ENCODE results near the gene PTCD2. TPM values are rescaled to one million over a fixed set of nuclear protein-coding genes. Genes with fewer than 3 reads are reported as not detected.

PTCD2 gene
- total RNA-seq, 1 experiment from 2014 or later: 11.6 TPM

DNA sequence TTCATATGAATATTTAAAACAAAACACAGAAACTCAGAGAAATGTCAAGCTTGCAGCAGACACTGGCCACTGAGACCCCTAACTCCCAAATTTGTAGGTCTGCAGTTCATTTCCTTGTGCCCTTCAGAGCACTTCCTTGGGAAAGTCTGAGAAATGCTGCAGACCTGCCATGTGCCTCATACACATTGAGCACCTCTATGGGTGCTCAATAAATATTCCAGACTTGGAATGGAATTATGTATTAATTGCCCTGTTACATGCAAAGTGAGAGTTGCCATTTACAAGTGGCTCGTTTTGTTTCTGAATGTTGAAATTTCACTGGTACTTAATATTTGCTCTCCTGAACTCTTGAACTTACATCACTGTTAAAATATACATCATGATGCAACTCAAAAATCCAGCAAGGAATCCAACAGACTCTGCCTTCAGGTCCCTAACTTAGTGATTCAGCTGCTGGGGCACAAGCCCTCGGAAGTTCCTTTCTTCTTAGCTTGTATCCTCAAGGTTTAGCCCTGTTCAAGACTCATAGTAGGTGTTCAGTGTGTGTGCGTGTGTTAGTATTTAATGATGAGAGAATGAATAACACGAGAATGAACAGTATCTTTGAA is 90.6 kb downstream of the PTCD2 start:
- Mint-ChIP-seq H3K4me1 (ENCODE audit: low read depth, unreplicated experiment) (no peaks in the 10 kb centered on the region), H3K27ac (ENCODE audit: unreplicated experiment) (no peak overlapping the region), H3K27me3 (ENCODE audit: insufficient read depth, unreplicated experiment) (no peaks in the 10 kb centered on the region), H3K9me3 (ENCODE audit: unreplicated experiment) (no peaks in the 10 kb centered on the region), H3K36me3 (ENCODE audit: insufficient read depth, unreplicated experiment) (no peaks in the 10 kb centered on the region), H3K4me3 (ENCODE audit: unreplicated experiment) (no peak overlapping the region)
- Histone ChIP-seq H3K9me3 (no peaks in the 10 kb centered on the region), H3K4me3 (ENCODE audit: low read depth, low read length) (no peak overlapping the region), H3K36me3 (ENCODE audit: control insufficient read depth, insufficient read depth, low read length) (no peaks in the 10 kb centered on the region), H3K4me1 (peaks cover 5% of the 10 kb centered on the region; the same call in 1 of the 2 replicates), H3K27me3 (replicated peaks; ENCODE audit: control insufficient read depth, insufficient read depth, low read length) (no peaks in the 10 kb centered on the region; the same call in 1 of the 2 replicates)
- BruUV-seq (replicated peaks): no TSS peak
- intact Hi-C loops (cut with micrococcal nuclease; ENCODE audit: unreplicated experiment): no loop called here
- DNase-seq: no peak
- CTCF ChIA-PET: no interaction called here
- TF ChIP-seq, protein P1, sequence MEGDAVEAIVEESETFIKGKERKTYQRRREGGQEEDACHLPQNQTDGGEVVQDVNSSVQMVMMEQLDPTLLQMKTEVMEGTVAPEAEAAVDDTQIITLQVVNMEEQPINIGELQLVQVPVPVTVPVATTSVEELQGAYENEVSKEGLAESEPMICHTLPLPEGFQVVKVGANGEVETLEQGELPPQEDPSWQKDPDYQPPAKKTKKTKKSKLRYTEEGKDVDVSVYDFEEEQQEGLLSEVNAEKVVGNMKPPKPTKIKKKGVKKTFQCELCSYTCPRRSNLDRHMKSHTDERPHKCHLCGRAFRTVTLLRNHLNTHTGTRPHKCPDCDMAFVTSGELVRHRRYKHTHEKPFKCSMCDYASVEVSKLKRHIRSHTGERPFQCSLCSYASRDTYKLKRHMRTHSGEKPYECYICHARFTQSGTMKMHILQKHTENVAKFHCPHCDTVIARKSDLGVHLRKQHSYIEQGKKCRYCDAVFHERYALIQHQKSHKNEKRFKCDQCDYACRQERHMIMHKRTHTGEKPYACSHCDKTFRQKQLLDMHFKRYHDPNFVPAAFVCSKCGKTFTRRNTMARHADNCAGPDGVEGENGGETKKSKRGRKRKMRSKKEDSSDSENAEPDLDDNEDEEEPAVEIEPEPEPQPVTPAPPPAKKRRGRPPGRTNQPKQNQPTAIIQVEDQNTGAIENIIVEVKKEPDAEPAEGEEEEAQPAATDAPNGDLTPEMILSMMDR (IDR thresholded peaks at IDR 0.05; ENCODE audit: insufficient read depth in 1 of 2, low read depth in 1 of 2, low read length in 1 of 2, severe bottlenecking in 1 of 2, unreplicated experiment in 1 of 2): no peak
- POLR2A ChIA-PET: no interaction called here

DNA sequence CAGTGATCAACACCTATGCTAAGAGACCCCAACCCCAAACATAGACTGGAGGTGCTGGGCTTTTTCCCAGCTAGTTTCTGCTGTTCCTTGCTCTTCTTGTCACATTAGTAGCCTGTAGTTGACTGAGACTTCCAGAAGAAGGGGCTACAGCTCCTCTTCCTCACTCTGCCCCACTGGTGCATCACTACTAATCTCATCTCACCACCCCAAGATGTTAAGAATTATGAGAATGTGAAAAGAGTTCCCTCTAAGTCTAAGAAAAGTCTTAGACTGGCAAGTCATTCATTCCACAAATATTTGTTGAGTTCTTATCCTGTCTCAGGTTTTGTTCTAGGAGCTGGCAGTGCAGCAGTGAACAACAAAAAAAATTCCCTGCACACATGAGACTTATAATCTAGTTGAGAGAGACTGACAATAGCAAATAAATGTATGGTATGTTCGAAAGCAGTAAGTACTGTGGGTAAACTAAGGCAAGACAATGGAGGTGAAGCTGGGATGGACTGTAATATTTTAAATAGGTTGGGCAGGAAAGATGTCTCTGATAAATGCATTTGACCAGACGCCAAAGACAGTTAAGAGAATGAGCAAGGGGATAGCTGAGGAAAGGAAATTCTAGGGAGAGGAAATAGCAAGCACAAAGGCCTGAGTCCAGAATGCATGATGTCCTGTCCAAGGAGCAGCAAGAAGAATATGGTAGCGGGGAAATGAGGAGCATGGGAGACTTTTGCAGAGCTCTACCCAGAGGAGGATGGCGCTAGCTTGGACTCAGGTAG is 92.3 kb downstream of the PTCD2 start:
- Histone ChIP-seq H3K4me3 (ENCODE audit: low read depth, low read length) (no peak overlapping the region), H3K36me3 (ENCODE audit: control insufficient read depth, insufficient read depth, low read length) (no peaks in the 10 kb centered on the region), H3K27me3 (replicated peaks; ENCODE audit: control insufficient read depth, insufficient read depth, low read length) (no peaks in the 10 kb centered on the region; the same call in 1 of the 2 replicates), H3K9me3 (no peaks in the 10 kb centered on the region), H3K4me1 (peaks cover 5% of the 10 kb centered on the region; the same call in 1 of the 2 replicates)
- ChIA-PET CTCF (interaction anchor here (1.6 kb wide), 1 partner anchor 112 kb away, joined by 4 read pairs; no protein-coding TSS in a partner anchor), POLR2A (no interaction called here)
- Mint-ChIP-seq H3K36me3 (ENCODE audit: insufficient read depth, unreplicated experiment) (no peaks in the 10 kb centered on the region), H3K4me3 (ENCODE audit: unreplicated experiment) (no peak overlapping the region), H3K27me3 (ENCODE audit: insufficient read depth, unreplicated experiment) (no peaks in the 10 kb centered on the region), H3K27ac (ENCODE audit: unreplicated experiment) (no peak overlapping the region), H3K4me1 (ENCODE audit: low read depth, unreplicated experiment) (no peaks in the 10 kb centered on the region), H3K9me3 (ENCODE audit: unreplicated experiment) (no peaks in the 10 kb centered on the region)
- DNase-seq: no peak
- TF ChIP-seq, protein P1 (IDR thresholded peaks at IDR 0.05; ENCODE audit: insufficient read depth in 1 of 2, low read depth in 1 of 2, low read length in 1 of 2, severe bottlenecking in 1 of 2, unreplicated experiment in 1 of 2): no peak
- no TSS peak for BruUV-seq (replicated peaks)
- intact Hi-C loops (cut with micrococcal nuclease; ENCODE audit: unreplicated experiment): no loop called here

DNA sequence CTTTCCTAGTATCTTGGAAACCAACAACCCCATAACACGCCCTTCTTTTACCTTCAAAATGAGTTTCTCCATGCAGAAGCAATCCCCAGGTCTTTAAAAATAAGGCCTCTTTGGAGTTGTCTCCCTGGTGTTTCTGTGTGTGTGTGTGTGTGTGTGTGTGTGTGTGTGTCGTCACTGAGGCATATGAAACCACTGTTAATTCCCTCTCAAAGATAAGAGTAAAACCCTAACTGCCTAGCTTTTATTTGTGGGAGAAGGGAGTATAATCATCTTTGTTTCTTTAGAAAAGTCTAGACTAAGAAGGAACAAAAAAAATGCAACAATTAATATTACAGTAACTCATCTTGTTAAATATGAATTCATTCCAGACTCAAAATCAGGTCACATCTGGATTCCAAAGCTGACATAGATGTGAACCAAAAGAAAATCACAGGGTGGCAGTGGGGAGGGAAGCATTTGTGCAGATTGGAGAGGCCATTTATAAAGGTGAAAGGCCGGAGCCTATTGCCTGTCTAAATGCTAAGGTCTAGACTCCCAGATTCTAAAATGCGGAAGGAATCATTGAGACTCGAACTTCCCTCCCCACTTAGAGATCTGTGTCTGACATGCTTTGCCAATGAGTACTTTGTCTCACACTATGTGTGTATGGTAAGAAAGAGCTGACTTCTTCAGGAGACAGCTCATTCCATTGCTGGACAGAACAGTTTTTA is 95.6 kb downstream of the PTCD2 start:
- BruUV-seq (replicated peaks): no TSS peak
- Mint-ChIP-seq H3K36me3 (ENCODE audit: insufficient read depth, unreplicated experiment) (no peaks in the 10 kb centered on the region), H3K27ac (ENCODE audit: unreplicated experiment) (no peak overlapping the region), H3K27me3 (ENCODE audit: insufficient read depth, unreplicated experiment) (no peaks in the 10 kb centered on the region), H3K4me1 (ENCODE audit: low read depth, unreplicated experiment) (no peaks in the 10 kb centered on the region), H3K4me3 (ENCODE audit: unreplicated experiment) (no peak overlapping the region), H3K9me3 (ENCODE audit: unreplicated experiment) (no peaks in the 10 kb centered on the region)
- H3K36me3 ChIP-seq (ENCODE audit: control insufficient read depth, insufficient read depth, low read length): no peaks in the 10 kb centered on the region
- no peaks in the 10 kb centered on the region for H3K27me3 ChIP-seq (replicated peaks; ENCODE audit: control insufficient read depth, insufficient read depth, low read length)
- no peak for DNase-seq
- intact Hi-C loops (cut with micrococcal nuclease; ENCODE audit: unreplicated experiment): no loop called here
- POLR2A ChIA-PET: no interaction called here
- no peaks in the 10 kb centered on the region for H3K9me3 ChIP-seq
- TF ChIP-seq, protein P1 (IDR thresholded peaks at IDR 0.05; ENCODE audit: insufficient read depth in 1 of 2, low read depth in 1 of 2, low read length in 1 of 2, severe bottlenecking in 1 of 2, unreplicated experiment in 1 of 2): no peak
- H3K4me1 ChIP-seq: peaks cover 5% of the 10 kb centered on the region; the same call in 1 of the 2 replicates
- H3K4me3 ChIP-seq (ENCODE audit: low read depth, low read length): no peak overlapping the region
- CTCF ChIA-PET: no interaction called here
